HepG2 (cell line): ENCODE measurements around the gene MLLT10. TPM values are rescaled to one million over a fixed set of nuclear protein-coding genes. Genes with fewer than 3 reads are reported as not detected.

ENCODE experiments used
- ATAC-seq: fragments of 200-7000 bp; cut with Tn5 transposase; 3 replicates; pipeline ENCODE4 v1.9.1; 2020; ENCODE audit warnings: mild to moderate bottlenecking, moderate library complexity
- BruUV-seq: library from RNA; stranded (reverse); fragments of 400-500 nt; replicated peaks from 2 replicates; lab custom pipeline; 2021; lab: Mats Ljungman, UMichigan
- CTCF ChIA-PET: fragments of 300-600 bp; formaldehyde crosslinking; extraction: SDS; loops from one replicate; lab custom pipeline; 2021; ENCODE audit warnings: low total read pairs, inconsistent platforms, low intra/inter-chr PET ratio; lab: Yijun Ruan, JAX
- POLR2A ChIA-PET: fragments of 350-600 bp; sonication (Branson Sonifier 250); formaldehyde crosslinking; loops from one replicate; lab custom pipeline; 2020; ENCODE audit warnings: antibody characterized with exemption, inconsistent platforms; lab: Yijun Ruan, JAX
- DNase-seq: peaks from one replicate; pipeline ENCODE4 v3.0.0-alpha.2; 2015; ENCODE audit warnings: low spot score
- FAIRE-seq: peaks from 3 replicates; lab custom pipeline; 2011; peaks lifted over from hg19 to GRCh38; lab: Jason Lieb, UNC
- H2AFZ ChIP-seq: one replicate; pipeline ENCODE4 v1.6.1; 2011; ENCODE audit warnings: low read length, inconsistent platforms
- H3K27ac ChIP-seq: fragments of 300-600 bp; 3 replicates; pipeline ENCODE4 v1.8.0; 2011; ENCODE audit warnings: mixed run types, mild to moderate bottlenecking, mixed read lengths, low read length, inconsistent platforms; ENCODE audit not compliant: insufficient read depth; ENCODE audit errors: extremely low read length
- H3K27me3 ChIP-seq, 2 experiments: fragments of 200-600 bp in 1 of 2; 2 replicates in 1 of 2; 3 replicates in 1 of 2; pipeline versions ENCODE4 v1.6.0 to v1.8.0; 2011; ENCODE audit warnings: low read length in 2 of 2, mild to moderate bottlenecking in 2 of 2, moderate library complexity in 2 of 2, inconsistent platforms in 1 of 2; ENCODE audit not compliant: insufficient read depth in 2 of 2, control insufficient read depth in 1 of 2
- H3K36me3 ChIP-seq, 2 experiments: fragments of 200-600 bp in 1 of 2; replicated peaks in 1 of 2; 2 replicates in 1 of 2; 3 replicates in 1 of 2; pipeline versions ENCODE4 v1.5.1 to v1.8.0; 2011; ENCODE audit warnings: low read length in 2 of 2, inconsistent platforms in 1 of 2; ENCODE audit not compliant: insufficient read depth in 2 of 2, control insufficient read depth in 1 of 2
- H3K4me1 ChIP-seq: 2 replicates; pipeline ENCODE4 v1.5.1; 2012; ENCODE audit warnings: low read length, inconsistent platforms; ENCODE audit not compliant: insufficient read depth
- H3K4me2 ChIP-seq: 2 replicates; pipeline ENCODE4 v1.6.0; 2011; ENCODE audit warnings: low read depth, low read length, inconsistent platforms
- H3K4me3 ChIP-seq, 3 experiments: fragments of 200-600 bp in 1 of 3; sonication (generic), shearing (Covaris generic) in 1 of 3; replicated peaks in 1 of 3; 2 replicates each; pipeline ENCODE4 v1.5.1; 2011 to 2016; ENCODE audit warnings: low read length in 3 of 3, inconsistent platforms in 2 of 3, low read depth in 2 of 3, mild to moderate bottlenecking in 2 of 3, control low read depth in 1 of 3, mixed read lengths in 1 of 3; ENCODE audit not compliant: insufficient read depth in 1 of 3
- H3K79me2 ChIP-seq: one replicate; pipeline ENCODE4 v1.6.1; 2011; ENCODE audit warnings: low read length, inconsistent platforms; ENCODE audit not compliant: insufficient read depth
- H3K9ac ChIP-seq: 2 replicates; pipeline ENCODE4 v1.6.0; 2011; ENCODE audit warnings: mild to moderate bottlenecking, low read depth, low read length, inconsistent platforms; ENCODE audit not compliant: insufficient read depth
- H3K9me3 ChIP-seq: 2 replicates; pipeline ENCODE4 v1.5.1; 2012; ENCODE audit warnings: mild to moderate bottlenecking, low read length
- H4K20me1 ChIP-seq: 2 replicates; pipeline ENCODE4 v1.6.0; 2011; ENCODE audit warnings: inconsistent platforms, mild to moderate bottlenecking, low read length, moderate library complexity; ENCODE audit not compliant: insufficient read depth
- CAMTA2 ChIP-seq: sonication (generic); formaldehyde crosslinking; IDR thresholded peaks from 2 replicates; pipeline ENCODE4 v1.4.0; 2020; ENCODE audit warnings: mild to moderate bottlenecking, missing genetic modification reagents, borderline replicate concordance
- KDM5B ChIP-seq: sonication (generic); formaldehyde crosslinking; IDR thresholded peaks from 2 replicates; pipeline ENCODE4 v1.4.0; 2020; ENCODE audit warnings: missing genetic modification reagents, mild to moderate bottlenecking, borderline replicate concordance
- KLF6 ChIP-seq: IDR thresholded peaks from 2 replicates; pipeline ENCODE4 v1.8.0; 2016; ENCODE audit warnings: missing biosample characterization, missing genetic modification reagents
- MTF2 ChIP-seq: sonication (generic); formaldehyde crosslinking; IDR thresholded peaks from 2 replicates; pipeline ENCODE4 v1.5.0; 2020; ENCODE audit warnings: missing genetic modification reagents, borderline replicate concordance
- PHF21A ChIP-seq: sonication (generic); formaldehyde crosslinking; IDR thresholded peaks from 2 replicates; pipeline ENCODE4 v1.5.0; 2020; ENCODE audit warnings: mild to moderate bottlenecking, missing genetic modification reagents
- REPIN1 ChIP-seq: sonication (generic); formaldehyde crosslinking; IDR thresholded peaks from 2 replicates; pipeline ENCODE4 v1.8.0; 2022; ENCODE audit warnings: missing genetic modification reagents, low read depth, mild to moderate bottlenecking, borderline replicate concordance
- SIN3A ChIP-seq: IDR thresholded peaks from 2 replicates; pipeline ENCODE4 v1.6.1; 2011; ENCODE audit warnings: low read depth, mild to moderate bottlenecking, control low read depth, low read length, borderline replicate concordance
- SMYD3 ChIP-seq: sonication (generic); formaldehyde crosslinking; IDR thresholded peaks from 2 replicates; pipeline ENCODE4 v1.8.1; 2023; ENCODE audit warnings: mild to moderate bottlenecking, missing genetic modification reagents
- TBP ChIP-seq: sonication (generic); formaldehyde crosslinking; IDR thresholded peaks from 2 replicates; pipeline ENCODE4 v1.5.0; 2020; ENCODE audit warnings: missing genetic modification reagents
- YEATS2 ChIP-seq: sonication (generic); formaldehyde crosslinking; IDR thresholded peaks from 2 replicates; pipeline ENCODE4 v1.4.0; 2020; ENCODE audit warnings: missing genetic modification reagents, borderline replicate concordance
- ZNF136 ChIP-seq: sonication (generic); formaldehyde crosslinking; IDR thresholded peaks from 2 replicates; pipeline ENCODE4 v1.8.1; 2022; ENCODE audit warnings: low read depth, mild to moderate bottlenecking, moderate library complexity, missing genetic modification reagents
- ZNF18 ChIP-seq: sonication (generic); formaldehyde crosslinking; IDR thresholded peaks from 2 replicates; pipeline ENCODE4 v1.8.0; 2022; ENCODE audit warnings: mild to moderate bottlenecking, missing genetic modification reagents; ENCODE audit not compliant: insufficient replicate concordance
- ZNF24 ChIP-seq: fragments of 450-650 bp; IDR thresholded peaks from 2 replicates; pipeline ENCODE4 v1.6.1; 2017; ENCODE audit warnings: antibody characterized with exemption, mild to moderate bottlenecking
- ZNF331 ChIP-seq: sonication (generic); formaldehyde crosslinking; IDR thresholded peaks from 2 replicates; pipeline ENCODE4 v1.4.0; 2020; ENCODE audit warnings: missing genetic modification reagents
- ZNF709 ChIP-seq: sonication (generic); formaldehyde crosslinking; IDR thresholded peaks from 2 replicates; pipeline ENCODE4 v1.5.0; 2020; ENCODE audit warnings: mild to moderate bottlenecking, missing genetic modification reagents
- ZNF792 ChIP-seq: IDR thresholded peaks from 2 replicates; pipeline ENCODE4 v1.6.1; 2016
- ZSCAN21 ChIP-seq: sonication (generic); formaldehyde crosslinking; IDR thresholded peaks from 2 replicates; pipeline ENCODE4 v1.8.0; 2022; ENCODE audit warnings: mild to moderate bottlenecking, missing genetic modification reagents, moderate library complexity, borderline replicate concordance
- WGBS: methylation state at CpG from one replicate; pipeline ENCODE4 v1.1.6; 2017; ENCODE audit warnings: low lambda C conversion rate; 5-methylcytosine and 5-hydroxymethylcytosine counted together
- in situ Hi-C: cut with HindIII; loops from 2 replicates; pipeline ENCODE4 v1.10.0; 2017; ENCODE audit warnings: low pct_unique_long_range_greater_than_20kb; ENCODE audit not compliant: extremely low pct_ligation_motif_present
- intact Hi-C: fragments of 100-400 bp; cut with micrococcal nuclease; formaldehyde crosslinking; loops from one replicate; pipeline ENCODE4 v1.10.0; 2022; ENCODE audit not compliant: unreplicated experiment
- polyA plus RNA-seq, 8 experiments: library from polyadenylated mRNA; depleted of rRNA in 3 of 8; stranded (reverse) in 7 of 8; unstranded in 1 of 8; fragments of >200 nt; fragmentation: Illumina TruSeq in 4 of 8; extraction: Trizol in 4 of 8; gene quantifications; 2 replicates each; pipeline versions ENCODE4 v1.2.1 to v1.2.3, GENCODE V29; 2011 to 2016; ENCODE audit warnings: low read depth in 4 of 8, missing spikeins in 1 of 8, mixed read lengths in 1 of 8; ENCODE audit not compliant: insufficient read depth in 1 of 8
- total RNA-seq, 5 experiments: library from RNA; depleted of rRNA; stranded (reverse); fragments of >200 nt; fragmentation: Illumina TruSeq; extraction: Trizol; gene quantifications; 2 replicates each; pipeline ENCODE4 v1.2.3, GENCODE V29; 2016; ENCODE audit warnings: low read depth in 1 of 5
- TF ChIP-seq, protein P1 (sequence below): sonication (generic); formaldehyde crosslinking; IDR thresholded peaks from 2 replicates; pipeline ENCODE4 v1.8.0; 2023; ENCODE audit warnings: mild to moderate bottlenecking, missing genetic modification reagents
- TF ChIP-seq, protein P2 (sequence below): IDR thresholded peaks from 2 replicates; pipeline ENCODE4 v1.6.1; 2016; ENCODE audit warnings: mild to moderate bottlenecking, missing biosample characterization, missing genetic modification reagents

The MLLT10 gene
- total and polyA plus RNA-seq, 2 of the 13 experiments (the other 11 are each of a cell fraction or from before 2014, with no cell fraction given) = 51.3 to 84.1 TPM

DNA sequence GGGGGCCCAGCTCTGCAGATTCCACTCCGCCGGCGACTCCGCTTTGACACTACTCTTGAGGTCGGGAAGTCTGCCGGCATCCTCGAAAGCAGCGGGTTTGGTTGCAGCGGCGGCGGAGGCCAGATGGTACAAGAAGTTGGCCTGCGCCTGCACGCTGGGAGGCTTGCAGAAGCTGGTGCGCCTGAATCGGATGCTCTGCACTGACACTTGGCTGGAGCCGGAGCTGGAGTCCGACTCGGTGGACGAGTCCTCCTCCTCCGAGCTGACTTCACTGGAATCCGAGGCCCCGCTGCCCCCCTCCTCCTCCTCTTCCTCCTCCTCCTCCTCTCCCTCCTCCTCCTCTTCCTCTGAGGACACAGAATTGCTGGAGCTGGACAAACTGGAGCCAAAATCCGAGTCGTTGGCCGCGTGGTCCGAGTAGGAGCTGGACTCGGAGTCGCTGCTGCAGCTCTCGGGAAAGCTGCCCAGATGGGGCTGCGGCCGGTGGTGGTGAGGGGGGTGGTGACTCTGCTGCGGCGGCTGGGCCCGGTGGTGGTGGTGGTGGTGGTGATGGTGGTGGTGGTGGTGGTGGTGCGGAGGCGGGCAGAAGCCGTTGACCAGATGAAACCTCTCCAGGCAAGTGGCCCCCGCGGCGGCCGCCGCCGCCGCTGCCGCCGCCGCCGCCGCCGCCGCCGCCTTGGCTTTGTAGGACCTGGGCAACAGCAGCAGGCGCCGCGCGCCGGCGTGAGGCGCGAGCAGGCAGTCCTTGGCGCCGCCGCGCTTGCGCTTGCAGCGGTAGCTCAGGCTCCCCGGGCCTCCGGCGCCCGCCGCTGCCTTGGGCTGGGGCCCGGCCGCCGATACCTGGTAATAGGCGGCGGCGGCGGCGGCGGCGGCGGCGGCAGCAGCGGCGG, 17.5 kb upstream of the MLLT10 start:
- no TSS peak for BruUV-seq
- intact Hi-C loops (loop anchor here (2.0 kb wide), 2 partner anchors 16 to 20 kb away; no protein-coding TSS in a partner anchor), in situ Hi-C loops (loop anchor here (25.0 kb wide), 1 partner anchor 796 kb away; the partner anchor contains the start of genes BMI1 and COMMD3)
- POLR2A ChIA-PET = interaction anchor here (2.0 to 5.4 kb wide), 4 partner anchors 10 to 20 kb away, joined by 12 to 92 read pairs (median 56); partner anchors contain the start of gene SKIDA1
- Histone ChIP-seq H3K4me1 (peaks cover 71% of the 10 kb centered on the region), H2AFZ (no peak overlapping the region), H3K9ac (peak overlapping the region; percentile 64), H3K79me2 (peaks cover 2% of the 10 kb centered on the region), H3K4me3 (peak overlapping the region; percentile 77 to 91 (median 80)), H3K27ac (peak overlapping the region; percentile 41), H3K9me3 (no peaks in the 10 kb centered on the region), H3K4me2 (peak overlapping the region; percentile 98), H3K36me3 (no peaks in the 10 kb centered on the region), H4K20me1 (no peaks in the 10 kb centered on the region), H3K27me3 (no peaks in the 10 kb centered on the region; a peak in 1 of 5 replicates)
- DNase-seq (no peak), FAIRE-seq (no peak), ATAC-seq (peak; percentile 77)
- CTCF ChIA-PET = interaction anchor here (0.8 to 1.1 kb wide), 2 partner anchors 19 to 20 kb away, joined by 4 to 6 read pairs; no protein-coding TSS in a partner anchor
- under 1% methylated on average over 53 of the region's 86 CpGs for WGBS
- TF ChIP-seq ZNF136 (CRISPR knock-in tag) (0 out of 2 replicates have a peak, but pooled peaks have one; percentile 74), ZNF709 (0 out of 2 replicates have a peak, but pooled peaks have one; percentile 32), ZNF24 (no peak), TBP (CRISPR knock-in tag) (no peak), KLF6 (CRISPR knock-in tag) (no peak), MTF2 (CRISPR knock-in tag) (peak; percentile 94), CAMTA2 (CRISPR knock-in tag) (0 out of 2 replicates have a peak, but pooled peaks have one; percentile 14), ZSCAN21 (CRISPR knock-in tag) (peak; percentile 60; the same call in 1 of the 2 replicates), ZNF331 (CRISPR knock-in tag) (no peak), KDM5B (CRISPR knock-in tag) (no peak; the same call in 1 of the 2 replicates), ZNF18 (CRISPR knock-in tag) (peak; percentile 37), SMYD3 (CRISPR knock-in tag) (no peak), ZNF792 (0 out of 2 replicates have a peak, but pooled peaks have one; percentile 13), REPIN1 (peak; percentile 65; the same call in 1 of the 2 replicates), YEATS2 (CRISPR knock-in tag) (no peak), PHF21A (CRISPR knock-in tag) (peak; percentile 20; the same call in 1 of the 2 replicates), SIN3A (peak; percentile 10; the same call in 1 of the 2 replicates)
- TF ChIP-seq, protein P1, sequence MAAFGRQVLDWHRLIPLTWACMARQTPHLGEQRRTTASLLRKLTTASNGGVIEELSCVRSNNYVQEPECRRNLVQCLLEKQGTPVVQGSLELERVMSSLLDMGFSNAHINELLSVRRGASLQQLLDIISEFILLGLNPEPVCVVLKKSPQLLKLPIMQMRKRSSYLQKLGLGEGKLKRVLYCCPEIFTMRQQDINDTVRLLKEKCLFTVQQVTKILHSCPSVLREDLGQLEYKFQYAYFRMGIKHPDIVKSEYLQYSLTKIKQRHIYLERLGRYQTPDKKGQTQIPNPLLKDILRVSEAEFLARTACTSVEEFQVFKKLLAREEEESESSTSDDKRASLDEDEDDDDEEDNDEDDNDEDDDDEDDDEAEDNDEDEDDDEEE (CRISPR knock-in tag) = peak; percentile 55; the same call in 1 of the 2 replicates
- TF ChIP-seq, protein P2, sequence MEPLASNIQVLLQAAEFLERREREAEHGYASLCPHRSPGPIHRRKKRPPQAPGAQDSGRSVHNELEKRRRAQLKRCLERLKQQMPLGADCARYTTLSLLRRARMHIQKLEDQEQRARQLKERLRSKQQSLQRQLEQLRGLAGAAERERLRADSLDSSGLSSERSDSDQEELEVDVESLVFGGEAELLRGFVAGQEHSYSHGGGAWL (CRISPR knock-in tag) = no peak
